Peyer's patch (tissue), 4 donors: ENCODE results near the gene TMC7. TPM values are rescaled to one million over a fixed set of nuclear protein-coding genes. Genes with fewer than 3 reads are reported as not detected.
A peak's percentile ranks its signal among the peaks of the same experiment; 100 is the strongest.

Source experiments
- DNase-seq, 3 donors: peaks; one replicate each; pipeline ENCODE4 v3.0.0-alpha.2; 2017 to 2019
- H3K27ac ChIP-seq, 4 donors: fragments of 200-600 bp; sonication (generic); one replicate each; pipeline ENCODE4 v1.5.1; 2016 to 2019
- H3K27me3 ChIP-seq, 2 donors: fragments of 200-600 bp; sonication (generic); one replicate each; pipeline ENCODE4 v1.5.1; 2019
- H3K36me3 ChIP-seq, 3 donors: fragments of 200-600 bp; sonication (generic); one replicate each; pipeline ENCODE4 v1.5.1; 2016 to 2019
- H3K4me1 ChIP-seq, 4 donors: fragments of 200-600 bp; sonication (generic); one replicate each; pipeline ENCODE4 v1.5.1; 2016 to 2019
- H3K4me3 ChIP-seq, 4 donors: fragments of 200-600 bp; sonication (generic); 1 replicate in 3 of 4; 2 replicates in 1 of 4; pipeline ENCODE4 v1.5.1; 2016 to 2019; ENCODE audit warnings: mild to moderate bottlenecking in 1 of 4
- H3K9me3 ChIP-seq, 4 donors: fragments of 200-600 bp; sonication (generic); one replicate each; pipeline ENCODE4 v1.5.1; 2016 to 2019; ENCODE audit warnings: mild to moderate bottlenecking in 1 of 4
- CTCF ChIP-seq, 6 experiments: fragments of 450-650 bp in 4 of 6; fragments of 200-600 bp in 2 of 6; sonication (generic) in 1 of 6; IDR thresholded peaks; one replicate each; pipeline ENCODE4 v1.5.1; 2017 to 2019; ENCODE audit warnings: antibody characterized with exemption in 6 of 6, mild to moderate bottlenecking in 3 of 6, moderate library complexity in 1 of 6
- POLR2A ChIP-seq, 2 donors: fragments of 450-650 bp; IDR thresholded peaks; one replicate each; pipeline ENCODE4 v1.5.1; 2017; ENCODE audit warnings: antibody characterized with exemption in 2 of 2, mild to moderate bottlenecking in 2 of 2, moderate library complexity in 2 of 2
- total RNA-seq, 4 donors: library from RNA; depleted of rRNA; stranded (reverse); fragments of >200 nt; gene quantifications; one replicate each; pipeline ENCODE4 v1.1.0, GENCODE V29; 2016

The TMC7 gene
- total RNA-seq, 4 donors from 2014 or later = 2.5 to 7.0 (median 5.6) TPM

- no peak for TF ChIP-seq CTCF (IDR thresholded peaks at IDR 0.05)
- TF ChIP-seq POLR2A (IDR thresholded peaks at IDR 0.05) = no peak
- Histone ChIP-seq H3K27ac (no peak overlapping the region), H3K4me1 (peaks cover 0 to 4% (median 0%) of the 10 kb centered on the region in 4 donors), H3K27me3 (no peaks in the 10 kb centered on the region), H3K9me3 (no peaks in the 10 kb centered on the region), H3K4me3 (no peak overlapping the region), H3K36me3 (peaks cover 0 to 3% (median 0%) of the 10 kb centered on the region in 3 donors)
- DNase-seq = no peak
These were observed 79.0 kb downstream of the TMC7 start for GRCh38 chr16:19062706-19063105.

- TF ChIP-seq CTCF (IDR thresholded peaks at IDR 0.05) (no peak), POLR2A (IDR thresholded peaks at IDR 0.05) (no peak)
- Histone ChIP-seq H3K36me3 (no peaks in the 10 kb centered on the region), H3K4me1 (peaks cover 0 to 4% (median 0%) of the 10 kb centered on the region in 4 donors), H3K27ac (peak overlapping the region; percentile 96 to 100 (median 98)), H3K9me3 (no peaks in the 10 kb centered on the region), H3K4me3 (peak overlapping the region; percentile 67 to 87 (median 80)), H3K27me3 (no peaks in the 10 kb centered on the region)
- DNase-seq = no peak
These were observed 83.2 kb downstream of the TMC7 start for GRCh38 chr16:19066988-19067348.

GRCh38 chr16:19067349-19068236, 83.9 kb downstream of the TMC7 start, which contains the start of gene COQ7:
Gene COQ7, plus strand, starts transcription at chr16:19067614. Its CDS starts 51 bp downstream, at chr16:19067665.
- H3K27me3 ChIP-seq = no peaks in the 10 kb centered on the region
- no peaks in the 10 kb centered on the region for H3K36me3 ChIP-seq
- TF ChIP-seq CTCF (IDR thresholded peaks at IDR 0.05) = peak in 2 of 6 experiments; percentile 15 to 26
- TF ChIP-seq POLR2A (IDR thresholded peaks at IDR 0.05) = peak; percentile 67 to 74
- H3K9me3 ChIP-seq = no peaks in the 10 kb centered on the region
- peak within 1 kb of the TSS; percentile 67 to 87 (median 80) for H3K4me3 ChIP-seq
- H3K27ac ChIP-seq = peak within 1 kb of the TSS; percentile 96 to 100 (median 98)
- peak; percentile 98 to 99 (median 99) for DNase-seq
- H3K4me1 ChIP-seq = peaks cover 0 to 4% (median 0%) of the 10 kb centered on the region in 4 donors

GRCh38 chr16:19068237-19068815, 84.6 kb downstream of the TMC7 start:
- no peaks in the 10 kb centered on the region for H3K9me3 ChIP-seq
- no peak for DNase-seq

More at GRCh38 chr16:19068237-19068815, 84.6 kb downstream of the TMC7 start:
- TF ChIP-seq POLR2A (IDR thresholded peaks at IDR 0.05) = no peak
- TF ChIP-seq CTCF (IDR thresholded peaks at IDR 0.05) = no peak
- H3K27ac ChIP-seq = peak overlapping the region; percentile 96 to 100 (median 98)
- H3K36me3 ChIP-seq = peaks cover 0 to 6% (median 0%) of the 10 kb centered on the region in 3 donors
- peaks cover 0 to 4% (median 0%) of the 10 kb centered on the region in 4 donors for H3K4me1 ChIP-seq
- peak overlapping the region; percentile 67 to 87 (median 80) for H3K4me3 ChIP-seq
- H3K27me3 ChIP-seq = no peaks in the 10 kb centered on the region
